HepG2 (cell line): ENCODE data around the gene ASTN2. TPM values are rescaled to one million over a fixed set of nuclear protein-coding genes. Genes with fewer than 3 reads are reported as not detected.

Source experiments
- ATAC-seq: fragments of 200-7000 bp; cut with Tn5 transposase; 3 replicates; pipeline ENCODE4 v1.9.1; 2020; ENCODE audit warnings: mild to moderate bottlenecking, moderate library complexity
- BruUV-seq: library from RNA; stranded (reverse); fragments of 400-500 nt; replicated peaks from 2 replicates; lab custom pipeline; 2021; lab: Mats Ljungman, UMichigan
- CTCF ChIA-PET: fragments of 300-600 bp; formaldehyde crosslinking; extraction: SDS; loops from one replicate; lab custom pipeline; 2021; ENCODE audit warnings: low total read pairs, inconsistent platforms, low intra/inter-chr PET ratio; lab: Yijun Ruan, JAX
- POLR2A ChIA-PET: fragments of 350-600 bp; sonication (Branson Sonifier 250); formaldehyde crosslinking; loops from one replicate; lab custom pipeline; 2020; ENCODE audit warnings: antibody characterized with exemption, inconsistent platforms; lab: Yijun Ruan, JAX
- DNase-seq: peaks from one replicate; pipeline ENCODE4 v3.0.0-alpha.2; 2015; ENCODE audit warnings: low spot score
- FAIRE-seq: peaks from 3 replicates; lab custom pipeline; 2011; peaks lifted over from hg19 to GRCh38; lab: Jason Lieb, UNC
- H2AFZ ChIP-seq: one replicate; pipeline ENCODE4 v1.6.1; 2011; ENCODE audit warnings: low read length, inconsistent platforms
- H3K27ac ChIP-seq: fragments of 300-600 bp; 3 replicates; pipeline ENCODE4 v1.8.0; 2011; ENCODE audit warnings: mixed run types, mild to moderate bottlenecking, mixed read lengths, low read length, inconsistent platforms; ENCODE audit not compliant: insufficient read depth; ENCODE audit errors: extremely low read length
- H3K27me3 ChIP-seq, 2 experiments: fragments of 200-600 bp in 1 of 2; 2 replicates in 1 of 2; 3 replicates in 1 of 2; pipeline versions ENCODE4 v1.6.0 to v1.8.0; 2011; ENCODE audit warnings: low read length in 2 of 2, mild to moderate bottlenecking in 2 of 2, moderate library complexity in 2 of 2, inconsistent platforms in 1 of 2; ENCODE audit not compliant: insufficient read depth in 2 of 2, control insufficient read depth in 1 of 2
- H3K36me3 ChIP-seq, 2 experiments: fragments of 200-600 bp in 1 of 2; replicated peaks in 1 of 2; 2 replicates in 1 of 2; 3 replicates in 1 of 2; pipeline versions ENCODE4 v1.5.1 to v1.8.0; 2011; ENCODE audit warnings: low read length in 2 of 2, inconsistent platforms in 1 of 2; ENCODE audit not compliant: insufficient read depth in 2 of 2, control insufficient read depth in 1 of 2
- H3K4me1 ChIP-seq: 2 replicates; pipeline ENCODE4 v1.5.1; 2012; ENCODE audit warnings: low read length, inconsistent platforms; ENCODE audit not compliant: insufficient read depth
- H3K4me2 ChIP-seq: 2 replicates; pipeline ENCODE4 v1.6.0; 2011; ENCODE audit warnings: low read depth, low read length, inconsistent platforms
- H3K4me3 ChIP-seq, 3 experiments: fragments of 200-600 bp in 1 of 3; sonication (generic), shearing (Covaris generic) in 1 of 3; replicated peaks in 1 of 3; 2 replicates each; pipeline ENCODE4 v1.5.1; 2011 to 2016; ENCODE audit warnings: low read length in 3 of 3, inconsistent platforms in 2 of 3, low read depth in 2 of 3, mild to moderate bottlenecking in 2 of 3, control low read depth in 1 of 3, mixed read lengths in 1 of 3; ENCODE audit not compliant: insufficient read depth in 1 of 3
- H3K79me2 ChIP-seq: one replicate; pipeline ENCODE4 v1.6.1; 2011; ENCODE audit warnings: low read length, inconsistent platforms; ENCODE audit not compliant: insufficient read depth
- H3K9ac ChIP-seq: 2 replicates; pipeline ENCODE4 v1.6.0; 2011; ENCODE audit warnings: mild to moderate bottlenecking, low read depth, low read length, inconsistent platforms; ENCODE audit not compliant: insufficient read depth
- H3K9me3 ChIP-seq: 2 replicates; pipeline ENCODE4 v1.5.1; 2012; ENCODE audit warnings: mild to moderate bottlenecking, low read length
- H4K20me1 ChIP-seq: 2 replicates; pipeline ENCODE4 v1.6.0; 2011; ENCODE audit warnings: inconsistent platforms, mild to moderate bottlenecking, low read length, moderate library complexity; ENCODE audit not compliant: insufficient read depth
- ARID5B ChIP-seq: IDR thresholded peaks from 2 replicates; pipeline ENCODE4 v1.4.0; 2020; ENCODE audit warnings: mild to moderate bottlenecking, missing genetic modification reagents
- GMEB1 ChIP-seq: sonication (generic); formaldehyde crosslinking; IDR thresholded peaks from 2 replicates; pipeline ENCODE4 v1.5.1; 2020; ENCODE audit warnings: missing genetic modification reagents, mild to moderate bottlenecking, borderline replicate concordance
- NR2F6 ChIP-seq, 2 experiments: IDR thresholded peaks; 2 replicates each; pipeline ENCODE4 v1.6.1; 2016; ENCODE audit warnings: antibody characterized with exemption in 1 of 2, mild to moderate bottlenecking in 1 of 2
- ONECUT2 ChIP-seq: sonication (generic); formaldehyde crosslinking; IDR thresholded peaks from 2 replicates; pipeline ENCODE4 v1.4.0; 2020; ENCODE audit warnings: missing genetic modification reagents
- SMAD3 ChIP-seq: sonication (generic); formaldehyde crosslinking; IDR thresholded peaks from 2 replicates; pipeline ENCODE4 v1.4.0; 2020; ENCODE audit warnings: missing genetic modification reagents
- TBL1XR1 ChIP-seq: fragments of 150-350 bp; IDR thresholded peaks from 2 replicates; pipeline ENCODE4 v1.6.1; 2014; ENCODE audit warnings: borderline replicate concordance, low read length; ENCODE audit not compliant: partially characterized antibody
- ZFP1 ChIP-seq: IDR thresholded peaks from 2 replicates; pipeline ENCODE4 v1.6.1; 2016
- ZNF33B ChIP-seq: sonication (generic); formaldehyde crosslinking; IDR thresholded peaks from 2 replicates; pipeline ENCODE4 v1.5.1; 2020; ENCODE audit warnings: mild to moderate bottlenecking, missing genetic modification reagents
- ZNF800 ChIP-seq: sonication (generic); formaldehyde crosslinking; IDR thresholded peaks from 2 replicates; pipeline ENCODE4 v1.4.0; 2020; ENCODE audit warnings: missing genetic modification reagents
- WGBS: methylation state at CpG from one replicate; pipeline ENCODE4 v1.1.6; 2017; ENCODE audit warnings: low lambda C conversion rate; 5-methylcytosine and 5-hydroxymethylcytosine counted together
- in situ Hi-C: cut with HindIII; loops from 2 replicates; pipeline ENCODE4 v1.10.0; 2017; ENCODE audit warnings: low pct_unique_long_range_greater_than_20kb; ENCODE audit not compliant: extremely low pct_ligation_motif_present
- intact Hi-C: fragments of 100-400 bp; cut with micrococcal nuclease; formaldehyde crosslinking; loops from one replicate; pipeline ENCODE4 v1.10.0; 2022; ENCODE audit not compliant: unreplicated experiment
- polyA plus RNA-seq, 8 experiments: library from polyadenylated mRNA; depleted of rRNA in 3 of 8; stranded (reverse) in 7 of 8; unstranded in 1 of 8; fragments of >200 nt; fragmentation: Illumina TruSeq in 4 of 8; extraction: Trizol in 4 of 8; gene quantifications; 2 replicates each; pipeline versions ENCODE4 v1.2.1 to v1.2.3, GENCODE V29; 2011 to 2016; ENCODE audit warnings: low read depth in 4 of 8, missing spikeins in 1 of 8, mixed read lengths in 1 of 8; ENCODE audit not compliant: insufficient read depth in 1 of 8
- total RNA-seq, 5 experiments: library from RNA; depleted of rRNA; stranded (reverse); fragments of >200 nt; fragmentation: Illumina TruSeq; extraction: Trizol; gene quantifications; 2 replicates each; pipeline ENCODE4 v1.2.3, GENCODE V29; 2016; ENCODE audit warnings: low read depth in 1 of 5
- TF ChIP-seq, protein P1 (sequence below): sonication (generic); formaldehyde crosslinking; IDR thresholded peaks from 2 replicates; pipeline ENCODE4 v1.5.0; 2020; ENCODE audit warnings: missing genetic modification reagents

Gene ASTN2
- total and polyA plus RNA-seq, 2 of the 13 experiments (the other 11 are each of a cell fraction or from before 2014, with no cell fraction given) = 5.2 to 13.5 TPM

- intact Hi-C loops = no loop called here
- Histone ChIP-seq H3K27me3 (no peaks in the 10 kb centered on the region), H3K9me3 (no peaks in the 10 kb centered on the region), H4K20me1 (no peaks in the 10 kb centered on the region), H3K9ac (no peak overlapping the region), H3K79me2 (no peaks in the 10 kb centered on the region), H3K4me1 (no peaks in the 10 kb centered on the region), H2AFZ (no peak overlapping the region), H3K36me3 (no peaks in the 10 kb centered on the region), H3K4me2 (no peak overlapping the region), H3K4me3 (no peak overlapping the region), H3K27ac (no peak overlapping the region)
- DNase-seq (no peak), FAIRE-seq (no peak), ATAC-seq (no peak)
- TF ChIP-seq ZFP1 = no peak
- no peak for TF ChIP-seq NR2F6 (IDR thresholded peaks at IDR 0.05)
- TF ChIP-seq NR2F6 (CRISPR knock-in tag; IDR thresholded peaks at IDR 0.05) = no peak
- no peak for TF ChIP-seq GMEB1 (CRISPR knock-in tag)
- TF ChIP-seq ARID5B (CRISPR knock-in tag) = no peak
- TF ChIP-seq ZNF800 (CRISPR knock-in tag) = no peak
- TF ChIP-seq ZNF33B (CRISPR knock-in tag) = no peak
- TF ChIP-seq, protein P1, sequence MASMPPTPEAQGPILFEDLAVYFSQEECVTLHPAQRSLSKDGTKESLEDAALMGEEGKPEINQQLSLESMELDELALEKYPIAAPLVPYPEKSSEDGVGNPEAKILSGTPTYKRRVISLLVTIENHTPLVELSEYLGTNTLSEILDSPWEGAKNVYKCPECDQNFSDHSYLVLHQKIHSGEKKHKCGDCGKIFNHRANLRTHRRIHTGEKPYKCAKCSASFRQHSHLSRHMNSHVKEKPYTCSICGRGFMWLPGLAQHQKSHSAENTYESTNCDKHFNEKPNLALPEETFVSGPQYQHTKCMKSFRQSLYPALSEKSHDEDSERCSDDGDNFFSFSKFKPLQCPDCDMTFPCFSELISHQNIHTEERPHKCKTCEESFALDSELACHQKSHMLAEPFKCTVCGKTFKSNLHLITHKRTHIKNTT (CRISPR knock-in tag) = no peak
- no peak for TF ChIP-seq TBL1XR1
- no peak for TF ChIP-seq ONECUT2 (CRISPR knock-in tag)
- no peak for TF ChIP-seq SMAD3 (CRISPR knock-in tag)
- in situ Hi-C loops = no loop called here
- BruUV-seq = no TSS peak
- 0% methylated on average over 3 of the region's 8 CpGs for WGBS
- ChIA-PET POLR2A (no interaction called here), CTCF (no interaction called here)
Measured at GRCh38 chr9:117245175-117245829, 169.6 kb downstream of the ASTN2 start.
